GM21390 (cell line): ENCODE measurements around the gene KRTAP1-1.
"Not testable (repeated sequence)": the region's sequence is repeated elsewhere in the genome, so short reads cannot be mapped to it uniquely, and the experiment has no call there.

Source experiments
- ATAC-seq: cut with Tn5 transposase; IDR thresholded peaks from one replicate; pipeline ENCODE4 v1.9.1; 2021; ENCODE audit not compliant: unreplicated experiment

Gene KRTAP1-1

GRCh38 chr17:41013181-41013580 is 28.1 kb downstream of the KRTAP1-1 start:
- no peak for ATAC-seq

- no peak for ATAC-seq
These were observed 28.7 kb downstream of the KRTAP1-1 start for GRCh38 chr17:41012326-41013120.

- no peak for ATAC-seq
These were observed 30.8 kb downstream of the KRTAP1-1 start for GRCh38 chr17:41010441-41010840.

- ATAC-seq, result no peak
These were observed 31.3 kb downstream of the KRTAP1-1 start for GRCh38 chr17:41009936-41010335.

GRCh38 chr17:41009301-41009760 is 31.9 kb downstream of the KRTAP1-1 start:
- ATAC-seq, result no peak

GRCh38 chr17:41008811-41009210 is 32.4 kb downstream of the KRTAP1-1 start, which contains the start of gene KRTAP3-1:
KRTAP3-1 (minus strand) TSS chr17:41009128; CDS start chr17:41009074, 54 bp downstream.
- no peak for ATAC-seq

- no peak for ATAC-seq
These were observed 36.9 kb downstream of the KRTAP1-1 start for GRCh38 chr17:41004397-41004796.

GRCh38 chr17:41003926-41004325 is 37.3 kb downstream of the KRTAP1-1 start:
- no peak for ATAC-seq

GRCh38 chr17:41002814-41003213 is 38.4 kb downstream of the KRTAP1-1 start:
- no peak for ATAC-seq

- no peak for ATAC-seq
These were observed 39.5 kb downstream of the KRTAP1-1 start for GRCh38 chr17:41001795-41002194.

GRCh38 chr17:40999563-40999962 is 41.7 kb downstream of the KRTAP1-1 start, which contains the start of gene KRTAP3-2:
KRTAP3-2 (minus strand) TSS chr17:40999906; CDS start chr17:40999853, 53 bp downstream.
- ATAC-seq, result not testable (repeated sequence)

- ATAC-seq, result no peak
These were observed 43.9 kb downstream of the KRTAP1-1 start for GRCh38 chr17:40997361-40997760.

- ATAC-seq, result no peak
These were observed 44.4 kb downstream of the KRTAP1-1 start for GRCh38 chr17:40996829-40997228.

GRCh38 chr17:40995116-40995515 is 46.1 kb downstream of the KRTAP1-1 start:
- ATAC-seq, result no peak

GRCh38 chr17:40993839-40994238 is 47.4 kb downstream of the KRTAP1-1 start, which contains the start of gene KRTAP3-3:
KRTAP3-3 (minus strand) TSS chr17:40994164; CDS start chr17:40994097, 67 bp downstream.
- ATAC-seq, result no peak

- no peak for ATAC-seq
These were observed 48.2 kb downstream of the KRTAP1-1 start for GRCh38 chr17:40993084-40993483.

GRCh38 chr17:40992666-40993065 is 48.6 kb downstream of the KRTAP1-1 start:
- ATAC-seq, result no peak
